ENCODE data around the gene UTP14C. TPM values are rescaled to one million over a fixed set of nuclear protein-coding genes. Genes with fewer than 3 reads are reported as not detected.

UTP14C gene, protein sequence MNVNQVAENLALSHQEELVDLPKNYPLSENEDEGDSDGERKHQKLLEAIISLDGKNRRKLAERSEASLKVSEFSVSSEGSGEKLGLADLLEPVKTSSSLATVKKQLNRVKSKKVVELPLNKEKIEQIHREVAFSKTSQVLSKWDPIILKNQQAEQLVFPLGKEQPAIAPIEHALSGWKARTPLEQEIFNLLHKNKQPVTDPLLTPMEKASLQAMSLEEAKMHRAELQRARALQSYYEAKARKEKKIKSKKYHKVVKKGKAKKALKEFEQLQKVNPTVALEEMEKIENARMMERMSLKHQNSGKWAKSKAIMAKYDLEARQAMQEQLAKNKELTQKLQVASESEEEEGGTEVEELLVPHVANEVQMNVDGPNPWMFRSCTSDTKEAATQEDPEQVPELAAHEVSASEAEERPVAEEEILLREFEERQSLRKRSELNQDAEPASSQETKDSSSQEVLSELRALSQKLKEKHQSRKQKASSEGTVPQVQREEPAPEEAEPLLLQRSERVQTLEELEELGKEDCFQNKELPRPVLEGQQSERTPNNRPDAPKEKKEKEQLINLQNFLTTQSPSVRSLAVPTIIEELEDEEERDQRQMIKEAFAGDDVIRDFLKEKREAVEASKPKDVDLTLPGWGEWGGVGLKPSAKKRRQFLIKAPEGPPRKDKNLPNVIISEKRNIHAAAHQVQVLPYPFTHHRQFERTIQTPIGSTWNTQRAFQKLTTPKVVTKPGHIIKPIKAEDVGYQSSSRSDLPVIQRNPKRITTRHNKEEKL
- total RNA-seq (2016; rRNA removed; fragmentation: Illumina TruSeq; extraction: Trizol) (11.0 and 12.2 TPM in 2 replicates), polyA plus RNA-seq (2011; rRNA removed) (7.0 and 8.8 TPM in 2 replicates), polyA minus RNA-seq (2011; rRNA and poly(A)+ RNA removed; ENCODE audit: low replicate concordance) (4.6 and 7.0 TPM in 2 replicates), Bru-seq, nascent RNA (percentile 80 among the genes with signal in this experiment), BruChase-seq, experiment 1, labeled RNA remaining after a 6-hour chase (percentile 97 among the genes with signal in this experiment), BruChase-seq, experiment 2, labeled RNA remaining after a 2-hour chase (percentile 97 among the genes with signal in this experiment)
- total RNA-seq (2016; cell fraction: cytosol; rRNA removed; fragmentation: Illumina TruSeq; extraction: Trizol; ENCODE audit: low read depth): 0.71 and 0.88 TPM in 2 replicates
- 10.2 and 12.1 TPM in 2 replicates for total RNA-seq (2016; cell fraction: insoluble cytoplasmic fraction; rRNA removed; fragmentation: Illumina TruSeq; extraction: Trizol)
- total RNA-seq (2016; cell fraction: membrane; rRNA removed; fragmentation: Illumina TruSeq; extraction: Trizol): 4.4 and 4.7 TPM in 2 replicates
- total RNA-seq (2016; cell fraction: nucleus; rRNA removed; fragmentation: Illumina TruSeq; extraction: Trizol): 13.5 and 14.9 TPM in 2 replicates
- 4.3 and 6.8 TPM in 2 replicates for polyA plus RNA-seq (2011; cell fraction: cytosol; rRNA removed)
- polyA plus RNA-seq (2011; cell fraction: nucleus; rRNA removed): 2.9 and 3.7 TPM in 2 replicates
- 7.5 and 9.1 TPM in 2 replicates for polyA plus RNA-seq (2012)
- polyA plus RNA-seq (2016; cell fraction: cytosol; fragmentation: Illumina TruSeq; extraction: Trizol; ENCODE audit: low read depth): 0.44 and 0.53 TPM in 2 replicates
- polyA plus RNA-seq (2016; cell fraction: insoluble cytoplasmic fraction; fragmentation: Illumina TruSeq; extraction: Trizol; ENCODE audit: low read depth): 7.8 and 8.1 TPM in 2 replicates
- polyA plus RNA-seq (2016; cell fraction: membrane; fragmentation: Illumina TruSeq; extraction: Trizol; ENCODE audit: low read depth): 1.1 and 1.5 TPM in 2 replicates
- 12.9 and 16.2 TPM in 2 replicates for polyA plus RNA-seq (2016; cell fraction: nucleus; fragmentation: Illumina TruSeq; extraction: Trizol; ENCODE audit: insufficient read depth, low read depth)
- polyA minus RNA-seq (2011; cell fraction: cytosol; rRNA and poly(A)+ RNA removed): 8.8 and 10.3 TPM in 2 replicates
- polyA minus RNA-seq (2011; cell fraction: nucleus; rRNA and poly(A)+ RNA removed): 10.0 and 14.9 TPM in 2 replicates
- long read RNA-seq, experiment 1, partial matches to known transcripts: 0 of 3 reads
- long read RNA-seq, experiment 1, other reads (novel, unspliced or antisense): 3 of 3 reads
- long read RNA-seq, experiment 2, full-length matches to known transcripts: 7 of 29 reads
- long read RNA-seq, experiment 2, partial matches to known transcripts: 0 of 29 reads
- long read RNA-seq, experiment 2, other reads (novel, unspliced or antisense): 22 of 29 reads

DNA sequence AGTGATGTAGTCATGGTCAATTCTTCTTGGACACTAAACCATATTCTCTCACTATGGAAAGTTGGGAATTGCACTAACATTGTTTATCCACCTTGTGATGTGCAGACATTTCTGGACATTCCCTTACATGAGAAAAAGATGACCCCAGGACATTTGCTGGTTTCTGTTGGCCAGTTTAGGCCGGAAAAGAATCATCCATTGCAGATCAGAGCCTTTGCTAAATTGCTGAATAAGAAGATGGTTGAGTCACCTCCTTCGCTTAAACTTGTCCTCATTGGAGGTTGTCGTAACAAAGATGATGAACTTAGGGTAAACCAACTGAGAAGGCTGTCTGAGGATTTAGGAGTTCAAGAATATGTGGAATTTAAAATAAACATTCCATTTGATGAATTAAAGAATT, at the start of gene UTP14C:
Gene UTP14C, plus strand, starts transcription at position 211 of the 400 bp plus-strand sequence. CDS start 4,114 bp downstream, outside the sequence.
- Histone ChIP-seq H3K27ac (ENCODE audit: extremely low read length, insufficient read depth, low read length) (peak within 1 kb of the TSS; percentile 84), H2AFZ (ENCODE audit: low read length) (no peak within 1 kb of the TSS), H3K4me1 (ENCODE audit: insufficient read depth, low read length) (peaks cover 40% of the 10 kb centered on the region), H3K36me3 (replicated peaks in 1 of 2; ENCODE audit: control insufficient read depth in 1 of 2, insufficient read depth in 2 of 2, low read length in 2 of 2) (peaks cover 9 to 39% of the 10 kb centered on the region in 2 experiments), H4K20me1 (ENCODE audit: insufficient read depth, low read length) (0 out of 2 replicates have a peak, but pooled peaks cover 5% of the 10 kb centered on the region), H3K79me2 (ENCODE audit: insufficient read depth, low read length) (peaks cover 13% of the 10 kb centered on the region), H3K9me3 (ENCODE audit: low read length) (no peaks in the 10 kb centered on the region), H3K27me3 (ENCODE audit: control insufficient read depth in 1 of 2, insufficient read depth in 2 of 2, low read length in 2 of 2) (no peaks in the 10 kb centered on the region), H3K4me3 (replicated peaks in 1 of 3; ENCODE audit: insufficient read depth in 1 of 3, low read depth in 2 of 3, low read length in 3 of 3) (peak within 1 kb of the TSS in 1 of 3 experiments; percentile 50; a peak in 1 of 6 replicates), H3K9ac (ENCODE audit: insufficient read depth, low read depth, low read length) (no peak within 1 kb of the TSS; the same call in 1 of the 2 replicates), H3K4me2 (ENCODE audit: low read depth, low read length) (peak within 1 kb of the TSS; percentile 73)
- ATAC-seq (no peak), DNase-seq (ENCODE audit: low spot score) (no peak), FAIRE-seq (no peak)
- POLR2A ChIA-PET: interaction anchor here (1.2 to 1.9 kb wide), 2 partner anchors 13 to 18 kb away, joined by 3 to 8 read pairs; partner anchors contain the start of genes ALG11 and ATP7B
- 96% methylated on average over 3 of the region's 3 CpGs for WGBS (ENCODE audit: low lambda C conversion rate)
- BruUV-seq (replicated peaks): no TSS peak
- intact Hi-C loops (cut with micrococcal nuclease; ENCODE audit: unreplicated experiment) (no loop called here), in situ Hi-C loops (cut with HindIII; ENCODE audit: extremely low pct_ligation_motif_present, low pct_unique_long_range_greater_than_20kb) (loop anchor here (25.0 kb wide), 1 partner anchor 438 kb away; the partner anchor contains the start of genes CKAP2 and VPS36)
- TF ChIP-seq ZNF660 (CRISPR knock-in tag; IDR thresholded peaks at IDR 0.05; ENCODE audit: borderline replicate concordance, low read depth): no peak
- TF ChIP-seq ZNF33B (CRISPR knock-in tag; IDR thresholded peaks at IDR 0.05): no peak
- TF ChIP-seq ONECUT2 (CRISPR knock-in tag; IDR thresholded peaks at IDR 0.05): no peak
- no peak for TF ChIP-seq MED8 (CRISPR knock-in tag; IDR thresholded peaks at IDR 0.05; ENCODE audit: insufficient replicate concordance)
- no peak for TF ChIP-seq ZNF253 (CRISPR knock-in tag; IDR thresholded peaks at IDR 0.05; ENCODE audit: borderline replicate concordance)
- TF ChIP-seq MEF2D (CRISPR knock-in tag; IDR thresholded peaks at IDR 0.05): no peak
- TF ChIP-seq TEAD2 (CRISPR knock-in tag; IDR thresholded peaks at IDR 0.05): no peak
- TF ChIP-seq, protein P1, sequence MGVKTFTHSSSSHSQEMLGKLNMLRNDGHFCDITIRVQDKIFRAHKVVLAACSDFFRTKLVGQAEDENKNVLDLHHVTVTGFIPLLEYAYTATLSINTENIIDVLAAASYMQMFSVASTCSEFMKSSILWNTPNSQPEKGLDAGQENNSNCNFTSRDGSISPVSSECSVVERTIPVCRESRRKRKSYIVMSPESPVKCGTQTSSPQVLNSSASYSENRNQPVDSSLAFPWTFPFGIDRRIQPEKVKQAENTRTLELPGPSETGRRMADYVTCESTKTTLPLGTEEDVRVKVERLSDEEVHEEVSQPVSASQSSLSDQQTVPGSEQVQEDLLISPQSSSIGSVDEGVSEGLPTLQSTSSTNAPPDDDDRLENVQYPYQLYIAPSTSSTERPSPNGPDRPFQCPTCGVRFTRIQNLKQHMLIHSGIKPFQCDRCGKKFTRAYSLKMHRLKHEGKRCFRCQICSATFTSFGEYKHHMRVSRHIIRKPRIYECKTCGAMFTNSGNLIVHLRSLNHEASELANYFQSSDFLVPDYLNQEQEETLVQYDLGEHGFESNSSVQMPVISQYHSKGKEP (CRISPR knock-in tag; IDR thresholded peaks at IDR 0.05): no peak
- no peak for TF ChIP-seq KLF16 (CRISPR knock-in tag; IDR thresholded peaks at IDR 0.05)
- TF ChIP-seq, protein P2, sequence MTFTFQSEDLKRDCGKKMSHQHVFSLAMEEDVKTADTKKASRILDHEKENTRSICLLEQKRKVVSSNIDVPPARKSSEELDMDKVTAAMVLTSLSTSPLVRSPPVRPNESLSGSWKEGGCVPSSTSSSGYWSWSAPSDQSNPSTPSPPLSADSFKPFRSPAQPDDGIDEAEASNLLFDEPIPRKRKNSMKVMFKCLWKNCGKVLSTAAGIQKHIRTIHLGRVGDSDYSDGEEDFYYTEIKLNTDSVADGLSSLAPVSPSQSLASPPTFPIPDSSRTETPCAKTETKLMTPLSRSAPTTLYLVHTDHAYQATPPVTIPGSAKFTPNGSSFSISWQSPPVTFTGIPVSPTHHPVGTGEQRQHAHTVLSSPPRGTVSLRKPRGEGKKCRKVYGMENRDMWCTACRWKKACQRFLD (CRISPR knock-in tag; IDR thresholded peaks at IDR 0.05; ENCODE audit: borderline replicate concordance): no peak
- TF ChIP-seq, protein P3, sequence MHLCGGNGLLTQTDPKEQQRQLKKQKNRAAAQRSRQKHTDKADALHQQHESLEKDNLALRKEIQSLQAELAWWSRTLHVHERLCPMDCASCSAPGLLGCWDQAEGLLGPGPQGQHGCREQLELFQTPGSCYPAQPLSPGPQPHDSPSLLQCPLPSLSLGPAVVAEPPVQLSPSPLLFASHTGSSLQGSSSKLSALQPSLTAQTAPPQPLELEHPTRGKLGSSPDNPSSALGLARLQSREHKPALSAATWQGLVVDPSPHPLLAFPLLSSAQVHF (CRISPR knock-in tag; IDR thresholded peaks at IDR 0.05): no peak
- TF ChIP-seq SOX13 (IDR thresholded peaks at IDR 0.05): no peak
- TF ChIP-seq SOX13 (CRISPR knock-in tag; conservative IDR thresholded peaks at IDR 0.05 in 1 of 2, IDR thresholded peaks at IDR 0.05 in 1 of 2): no peak
- CTCF ChIA-PET (ENCODE audit: low intra/inter-chr PET ratio, low total read pairs): no interaction called here
